ENCODE measurements around the gene PITPNM2.

PITPNM2 gene

DNA sequence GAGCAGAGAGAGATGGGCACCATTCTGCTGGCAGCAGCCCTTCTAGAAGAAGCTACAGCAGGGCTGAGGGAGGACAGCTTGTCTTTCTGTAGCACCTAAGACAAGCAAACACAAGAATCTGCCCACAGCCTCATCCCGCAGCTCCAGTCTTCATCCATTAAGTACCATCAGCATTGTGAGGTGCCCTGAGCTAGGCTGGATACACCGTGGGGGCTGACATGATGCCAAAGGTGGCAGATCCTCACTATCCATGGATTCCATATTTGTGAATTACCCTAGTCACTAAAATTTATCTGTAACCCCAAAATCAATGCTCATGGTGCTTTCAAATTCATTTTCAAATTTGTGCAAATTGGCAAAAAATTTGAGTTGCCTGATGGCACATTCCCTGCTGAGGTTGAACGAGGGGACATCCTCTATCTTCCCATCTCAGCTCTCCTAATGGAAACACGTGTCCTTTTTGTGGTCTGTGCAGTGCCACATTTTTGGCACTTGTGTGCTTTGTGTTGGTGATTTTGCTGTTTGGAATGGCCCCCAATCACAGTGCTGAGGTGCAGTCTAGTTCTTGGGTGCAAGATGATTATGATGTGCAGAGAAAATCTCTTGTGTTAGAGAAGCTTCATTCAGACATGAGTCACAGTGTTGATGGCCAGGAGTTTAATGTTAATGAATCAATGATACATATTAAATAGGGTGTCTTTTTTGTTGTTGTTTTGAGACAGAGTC, 7.0 kb downstream of the PITPNM2 start:
- DNase-seq = no peak

DNA sequence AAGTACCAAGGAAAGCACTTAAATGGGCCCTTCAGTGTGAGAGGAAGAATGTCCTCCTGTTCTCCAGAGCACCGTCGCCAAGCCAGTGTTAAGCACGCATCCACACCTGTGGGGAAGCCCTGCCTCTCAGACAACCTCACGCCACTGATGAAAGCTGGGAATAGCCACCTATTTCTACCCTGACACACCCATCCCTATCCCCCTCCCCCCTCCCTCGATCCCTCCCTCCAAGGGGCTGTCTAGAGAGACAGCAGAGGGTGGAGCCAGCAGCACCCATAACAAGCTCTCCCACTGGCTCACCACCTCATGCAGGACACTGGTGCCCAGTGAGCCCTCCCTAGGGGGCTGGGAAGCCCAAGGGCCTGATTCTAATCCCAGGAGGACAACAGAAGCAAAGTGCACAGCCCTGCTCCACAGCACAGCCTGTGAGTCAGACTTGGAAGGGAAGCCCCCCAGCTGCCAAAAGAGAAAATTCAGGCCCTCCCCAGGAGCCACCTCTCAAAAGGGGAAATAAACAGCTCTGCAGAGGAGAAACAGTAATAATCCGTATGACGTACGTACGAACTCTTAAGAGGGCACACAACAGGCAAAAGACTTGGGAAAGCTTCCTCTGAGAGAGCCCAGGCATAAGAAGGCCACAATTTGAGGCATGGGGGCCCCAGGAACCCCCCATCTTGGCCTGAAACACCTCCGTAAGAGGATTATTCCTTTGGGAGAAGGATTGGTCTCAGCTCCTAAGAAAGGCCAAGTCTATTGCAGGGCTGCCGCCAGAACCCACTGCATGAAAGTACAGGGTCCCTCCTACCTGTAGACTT, 7.8 kb downstream of the PITPNM2 start:
- peak; percentile 28 for DNase-seq

DNA sequence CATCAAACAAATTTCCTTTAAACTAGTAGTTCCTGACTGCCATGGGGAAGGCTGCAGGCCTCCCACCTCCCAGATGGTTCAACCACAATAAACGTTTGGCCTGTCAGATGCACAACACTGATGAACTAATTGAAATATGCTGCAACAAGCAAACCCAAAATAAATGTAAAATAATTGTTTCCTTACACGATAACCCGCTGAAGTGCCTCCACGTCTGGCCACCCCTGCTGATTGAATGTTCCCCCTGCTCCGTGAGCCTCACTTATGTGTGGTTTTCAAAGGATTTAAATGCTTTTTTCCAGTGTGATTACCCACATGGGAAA, 8.4 kb downstream of the PITPNM2 start:
- DNase-seq = no peak

DNA sequence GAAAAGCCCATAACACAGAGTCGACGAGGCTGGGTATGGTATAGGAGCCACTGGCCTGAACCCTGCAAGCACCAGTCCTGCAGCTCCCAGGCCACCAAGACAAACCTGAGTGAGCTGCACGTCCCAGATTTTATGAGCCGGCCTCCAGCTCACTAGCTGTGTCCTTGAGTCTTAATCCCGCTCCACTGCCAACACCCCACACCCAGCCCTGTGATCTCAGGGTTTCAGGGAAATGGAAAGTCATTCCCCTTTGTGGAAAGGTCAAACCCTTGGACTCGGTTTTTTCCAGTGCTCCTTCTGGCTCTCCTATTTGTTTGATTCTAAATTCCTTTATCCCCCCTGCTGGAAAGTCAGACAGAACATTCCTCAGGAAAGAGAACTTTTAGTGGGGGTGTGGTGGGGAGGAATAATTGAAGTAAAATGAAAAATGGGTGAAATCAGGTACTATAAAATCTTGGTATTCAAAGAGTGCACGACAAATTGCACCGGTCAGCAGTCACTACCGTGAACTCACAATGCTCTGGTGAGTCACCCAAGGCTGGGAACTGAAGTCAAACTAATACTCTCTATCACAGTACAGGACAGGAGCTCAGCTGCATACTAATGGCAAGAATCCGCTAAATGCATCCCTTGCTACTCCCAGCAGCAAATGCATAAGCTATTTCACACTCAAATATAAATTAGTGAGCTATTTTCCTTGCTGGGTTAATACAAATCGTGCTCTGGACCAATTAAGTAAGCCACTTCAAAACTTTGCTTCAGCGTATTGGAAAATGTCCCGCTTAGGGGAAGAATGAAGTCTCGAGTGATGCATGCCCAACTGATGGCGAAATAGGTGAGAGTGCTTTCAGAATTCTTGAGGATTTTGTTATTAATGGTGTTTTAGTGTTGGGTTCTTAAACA, 9.0 kb downstream of the PITPNM2 start:
- peak; percentile 60 for DNase-seq

DNA sequence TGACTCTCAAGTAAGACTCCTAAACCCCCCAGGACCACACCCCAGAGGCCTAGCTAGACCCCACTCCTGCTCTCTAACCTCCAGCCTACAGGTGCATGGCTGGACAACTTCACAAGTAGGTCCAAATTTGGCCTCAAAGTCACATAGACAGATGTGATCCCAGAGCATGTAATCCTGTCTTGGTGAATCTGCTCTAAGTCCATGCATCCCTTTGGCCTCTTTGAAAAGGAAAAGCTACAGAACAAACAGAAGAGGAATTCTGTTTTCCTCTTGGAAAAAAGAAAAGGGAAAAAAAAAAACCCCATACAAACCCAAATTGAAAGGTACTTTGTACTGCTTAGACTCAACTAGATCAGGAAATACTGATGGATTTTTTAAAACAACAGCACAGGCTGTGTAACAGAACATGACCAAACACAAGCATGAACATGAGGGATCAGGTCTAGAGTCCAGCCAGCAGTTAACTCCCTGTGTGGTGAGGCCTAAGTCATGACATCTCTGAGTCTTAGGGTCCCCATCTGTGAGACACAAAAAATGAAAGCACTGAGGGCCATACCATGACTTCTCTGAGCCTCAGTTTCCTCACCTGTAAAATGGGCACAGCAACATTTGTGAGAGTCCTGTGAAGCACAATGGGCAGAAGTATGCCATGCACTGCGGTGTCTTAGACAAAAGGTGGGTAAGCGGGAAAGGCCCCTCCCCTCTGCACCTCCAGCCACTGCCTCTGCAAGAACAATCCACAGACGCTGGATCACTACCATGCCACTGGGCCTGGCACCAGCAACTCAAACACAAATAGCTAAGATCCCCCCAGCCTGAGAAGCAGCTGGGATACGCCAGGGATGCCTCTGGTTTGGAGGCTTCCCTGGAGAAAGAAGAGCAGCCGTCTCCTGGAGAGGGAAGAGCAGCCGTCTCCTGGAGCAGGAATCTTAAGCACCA, 9.9 kb downstream of the PITPNM2 start:
- DNase-seq = no peak

DNA sequence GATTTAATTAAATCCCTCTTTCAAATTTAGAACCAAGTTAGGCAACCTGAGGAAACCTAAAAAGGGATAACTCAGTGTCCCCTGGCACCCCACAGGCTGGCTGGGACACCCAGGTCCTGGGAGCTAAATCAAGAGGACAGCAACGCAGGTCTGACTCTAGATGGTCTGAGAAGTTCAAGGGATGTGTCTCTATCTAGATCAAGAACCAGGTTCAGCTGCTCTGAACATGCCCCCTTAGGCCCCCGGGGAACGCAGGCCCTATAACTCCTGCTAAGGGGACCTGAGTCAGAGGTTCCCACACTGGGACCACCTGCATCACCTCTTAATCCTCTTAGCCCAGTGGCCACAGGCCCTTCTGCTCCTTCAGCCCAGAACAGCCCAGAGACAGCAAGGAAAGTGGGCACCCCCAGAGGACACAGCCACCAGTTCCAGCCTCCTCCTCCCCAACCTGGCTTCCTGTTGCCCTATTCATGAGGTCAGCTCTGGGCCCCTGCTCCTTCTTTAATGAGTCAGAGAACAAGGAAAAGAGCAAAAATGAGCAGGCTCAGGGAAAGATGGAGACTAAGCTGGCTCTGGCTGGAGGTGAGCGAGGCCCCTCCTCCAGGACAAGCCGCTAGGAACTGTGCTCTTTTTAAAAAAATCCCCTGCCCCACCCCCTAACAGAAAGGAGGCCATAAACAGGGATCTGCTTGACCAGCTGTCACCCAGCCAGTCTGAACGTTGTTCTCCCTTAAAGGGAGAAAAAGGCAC, 10.8 kb downstream of the PITPNM2 start:
- peak; percentile 57 for DNase-seq

DNA sequence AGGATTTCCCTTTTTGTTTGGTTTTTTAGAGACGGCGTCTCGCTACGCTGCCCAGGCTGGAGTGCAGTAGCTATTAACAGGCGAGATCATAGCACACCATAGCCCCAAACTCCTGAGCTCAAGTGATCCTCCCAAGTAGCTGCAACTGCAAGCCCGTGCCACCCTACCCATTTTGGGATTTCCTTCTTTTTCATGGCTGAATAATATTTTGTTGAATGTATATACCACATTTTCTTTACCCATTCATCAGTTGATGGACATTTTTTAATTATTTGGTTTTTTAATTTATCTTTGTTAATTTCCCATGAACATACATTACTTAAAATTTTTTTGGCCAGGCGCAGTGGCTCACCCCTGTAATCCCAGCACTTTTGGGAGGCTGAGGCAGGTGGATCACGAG, 15.2 kb downstream of the PITPNM2 start:
- DNase-seq = no peak

DNA sequence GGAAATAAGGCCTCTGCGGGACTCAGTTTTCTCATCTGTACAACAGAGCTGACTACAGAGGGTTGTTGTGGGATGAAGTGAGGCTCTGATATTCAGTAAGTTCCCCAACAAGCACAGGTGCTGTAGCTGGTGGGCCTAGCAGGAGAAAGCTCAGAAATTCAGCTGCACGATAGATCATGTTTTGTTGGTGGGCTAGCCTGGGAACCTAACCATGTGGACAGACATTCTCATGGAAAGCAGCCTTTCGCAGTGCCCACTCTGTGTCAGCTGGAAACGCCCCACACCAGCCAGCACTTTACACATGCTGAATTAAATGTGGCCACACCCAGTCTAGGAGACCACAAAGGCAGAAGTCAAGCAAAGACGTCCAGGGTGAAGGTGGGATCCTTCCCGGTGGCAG, 16.1 kb downstream of the PITPNM2 start:
- no peak for DNase-seq

DNA sequence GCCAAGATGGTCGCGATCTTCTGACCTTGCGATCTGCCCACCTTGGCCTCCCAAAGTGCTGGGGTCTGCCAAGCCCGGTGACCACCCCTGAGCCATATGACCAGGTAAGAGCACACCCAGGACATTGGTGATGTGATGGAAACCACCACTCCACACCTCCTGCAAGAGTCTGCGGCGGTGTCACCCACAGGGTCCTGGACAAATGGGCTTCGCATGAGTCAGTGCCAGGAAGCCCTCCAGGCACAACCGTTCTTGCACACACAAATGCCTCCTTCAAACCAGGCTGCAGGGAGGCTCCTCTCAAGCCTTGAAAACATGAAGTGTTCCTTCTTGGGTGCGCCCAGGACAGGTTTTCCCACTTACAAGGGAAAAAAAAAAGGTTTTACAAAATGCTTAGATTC, 16.6 kb downstream of the PITPNM2 start:
- no peak for DNase-seq

DNA sequence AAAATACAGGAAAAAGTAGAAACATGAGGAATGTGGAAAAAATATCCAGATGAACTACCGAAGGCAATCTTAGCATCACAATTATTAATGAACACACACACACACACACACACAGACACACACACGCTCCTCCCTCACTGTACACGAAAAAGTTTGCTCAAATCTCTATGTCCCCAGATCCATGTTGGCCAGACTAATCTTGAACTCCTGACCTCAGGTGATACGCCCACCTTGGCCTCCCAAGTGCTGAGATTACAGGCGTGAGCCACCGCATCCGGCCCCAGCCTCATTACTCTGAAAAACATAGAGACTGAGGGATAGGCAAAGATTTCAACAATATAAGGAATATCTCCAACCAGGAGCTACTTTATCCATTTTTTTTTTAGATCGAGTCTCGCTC, 17.2 kb downstream of the PITPNM2 start:
- no peak for DNase-seq

DNA sequence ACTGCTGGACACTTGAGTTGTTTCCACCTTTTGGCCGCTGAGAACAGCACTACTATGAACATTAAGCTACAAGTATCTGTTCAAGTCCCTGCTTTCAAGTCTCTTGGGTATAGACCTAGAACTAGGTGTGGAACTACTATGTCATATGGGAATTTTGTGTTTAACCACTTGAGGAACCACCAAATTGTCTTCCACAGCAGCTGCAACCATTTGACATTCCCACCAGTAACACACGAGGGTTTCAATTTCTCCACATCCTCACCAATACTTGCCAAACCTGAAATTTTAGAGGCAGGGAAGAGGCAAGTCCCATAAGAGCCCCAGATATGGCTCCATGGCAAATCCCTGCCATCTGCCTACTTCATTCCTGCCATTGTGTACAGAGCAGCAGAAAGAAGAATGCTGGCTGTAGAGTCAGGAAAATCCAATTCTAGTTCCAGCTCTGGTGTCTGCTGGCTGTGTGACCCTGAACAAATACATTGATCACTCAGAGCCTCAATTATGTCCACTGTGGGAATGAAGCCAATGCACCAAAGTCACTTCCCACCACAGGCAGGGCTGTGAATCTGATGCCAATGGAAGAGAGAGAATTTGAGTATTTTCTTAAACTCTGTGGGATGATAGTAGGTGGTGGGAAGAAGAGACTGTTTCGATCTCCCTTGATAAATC, 17.8 kb downstream of the PITPNM2 start:
- DNase-seq = no peak

DNA sequence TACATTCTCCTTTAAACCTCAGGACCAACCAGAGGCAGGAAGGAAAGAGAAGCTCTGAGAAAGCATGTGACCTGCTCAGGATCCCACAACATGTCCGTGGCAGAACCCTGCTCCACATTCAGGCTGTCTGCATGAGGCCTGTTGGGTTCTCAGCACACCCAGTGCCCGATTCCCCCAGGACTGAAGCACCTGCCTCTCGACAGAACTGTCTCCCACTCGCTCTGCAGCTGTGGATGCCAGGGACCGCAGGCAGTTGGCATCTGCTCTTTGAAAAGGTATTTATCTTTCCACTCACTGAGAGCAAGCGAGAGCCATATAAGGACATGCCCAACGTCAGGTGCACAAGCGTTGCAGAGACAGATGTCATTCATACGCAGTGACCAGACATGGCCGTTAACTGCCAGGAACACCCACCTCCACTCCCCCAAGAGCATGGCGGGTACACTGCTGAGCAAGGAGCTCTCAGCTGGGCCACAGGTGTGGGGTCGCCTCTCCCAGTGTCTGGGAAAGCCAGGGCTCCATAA, 18.9 kb downstream of the PITPNM2 start:
- DNase-seq = no peak

DNA sequence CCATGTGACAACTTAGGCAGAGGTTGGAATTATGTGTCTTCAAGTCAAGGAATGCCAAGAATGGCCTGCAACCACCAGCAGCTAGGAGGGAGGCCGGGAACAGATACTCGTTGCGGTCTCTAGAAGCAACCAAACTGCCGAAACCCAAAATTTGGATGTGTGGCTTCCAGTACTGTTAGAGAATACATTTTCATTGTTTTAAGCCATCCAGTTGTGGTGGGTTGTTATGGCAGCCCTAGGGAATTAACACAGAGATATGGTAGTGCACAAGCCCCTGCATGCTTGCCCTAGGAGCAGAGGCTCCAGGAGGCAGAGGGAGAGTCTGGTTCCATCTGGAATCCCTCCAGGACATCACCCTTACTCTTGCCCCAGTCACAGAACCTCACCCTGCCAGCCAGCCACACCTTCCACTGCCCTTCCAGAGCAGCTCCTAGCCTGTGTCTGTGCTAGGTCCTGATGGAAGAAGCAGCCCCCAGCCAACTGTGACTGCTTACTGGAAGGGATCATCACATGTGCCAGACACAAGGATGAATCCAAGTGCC, 19.5 kb downstream of the PITPNM2 start:
- DNase-seq = no peak

DNA sequence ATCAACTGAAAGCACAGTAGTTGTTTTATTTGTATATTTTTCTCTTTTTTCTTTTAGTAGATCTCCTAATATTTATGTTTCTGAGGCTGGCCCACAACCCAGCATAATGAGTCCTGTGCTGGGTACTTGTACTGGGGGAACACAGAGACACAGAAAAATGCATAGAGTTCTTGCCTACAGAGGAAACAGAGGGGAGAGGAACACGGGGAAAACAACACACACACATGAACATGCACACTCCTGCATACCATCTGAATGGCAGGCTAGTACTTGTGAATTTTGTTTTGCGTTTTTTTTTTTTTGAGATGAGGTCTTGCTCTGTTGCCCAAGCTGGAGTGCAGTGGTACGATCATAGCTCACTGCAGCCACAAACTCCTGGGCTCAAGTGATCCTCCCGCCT, 21.3 kb downstream of the PITPNM2 start:
- no peak for DNase-seq

DNA sequence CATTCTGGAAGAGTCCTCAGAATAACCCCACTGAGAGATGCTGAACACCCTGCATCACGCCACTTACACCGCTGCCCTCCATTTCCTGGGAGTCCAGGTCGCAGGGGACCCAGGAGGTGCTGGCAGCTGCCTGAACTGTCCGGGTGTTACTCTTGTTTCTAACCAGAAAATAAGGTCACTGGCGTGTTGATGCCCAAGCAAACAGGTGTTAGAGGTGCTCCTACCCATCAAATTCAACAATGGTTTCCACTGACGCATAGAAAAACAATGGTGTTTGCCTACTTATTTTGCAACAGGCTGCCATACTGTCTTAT, 23.8 kb downstream of the PITPNM2 start:
- no peak for DNase-seq

DNA sequence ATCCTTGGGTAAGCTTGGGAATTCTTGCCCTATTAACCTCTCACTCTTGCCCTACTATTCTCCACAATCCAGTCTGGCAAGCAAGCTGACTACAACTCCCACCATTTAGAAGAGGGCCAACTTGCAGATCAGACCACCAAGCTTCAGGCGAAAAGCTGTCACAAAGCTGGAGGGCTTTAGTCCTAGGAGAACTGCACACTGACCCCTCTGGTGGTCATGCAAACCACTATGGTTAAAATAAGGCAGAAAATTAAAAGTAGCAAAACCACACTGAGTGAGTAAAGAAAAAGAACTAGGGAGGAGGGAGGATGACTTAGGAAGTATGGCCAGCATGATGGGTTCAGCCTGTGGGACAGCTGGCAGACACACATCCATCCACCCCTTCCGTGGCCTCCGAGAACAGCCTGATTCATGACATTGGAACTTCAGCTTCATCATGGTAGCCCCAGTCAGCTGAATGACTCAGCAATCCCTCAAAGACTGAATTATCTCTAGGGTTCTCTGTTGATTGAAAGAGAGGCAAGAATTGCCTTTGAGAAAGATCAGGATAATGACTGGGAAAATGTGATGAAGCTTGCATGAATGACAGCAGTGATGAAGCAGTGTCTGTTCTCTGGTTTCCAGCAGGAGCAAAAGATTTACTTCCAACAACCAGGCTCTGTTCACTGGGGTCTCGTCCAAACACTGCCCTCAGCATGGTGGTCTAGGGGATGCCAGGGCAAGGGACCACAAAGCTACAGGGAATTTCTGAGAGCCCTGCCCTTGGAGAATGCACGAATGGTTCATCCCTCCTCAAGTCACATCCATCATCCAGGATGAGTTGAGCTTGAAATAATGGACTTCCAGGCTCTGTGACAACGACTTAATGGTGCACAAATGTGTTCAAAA, 24.4 kb downstream of the PITPNM2 start:
- peak; percentile 97 for DNase-seq

DNA sequence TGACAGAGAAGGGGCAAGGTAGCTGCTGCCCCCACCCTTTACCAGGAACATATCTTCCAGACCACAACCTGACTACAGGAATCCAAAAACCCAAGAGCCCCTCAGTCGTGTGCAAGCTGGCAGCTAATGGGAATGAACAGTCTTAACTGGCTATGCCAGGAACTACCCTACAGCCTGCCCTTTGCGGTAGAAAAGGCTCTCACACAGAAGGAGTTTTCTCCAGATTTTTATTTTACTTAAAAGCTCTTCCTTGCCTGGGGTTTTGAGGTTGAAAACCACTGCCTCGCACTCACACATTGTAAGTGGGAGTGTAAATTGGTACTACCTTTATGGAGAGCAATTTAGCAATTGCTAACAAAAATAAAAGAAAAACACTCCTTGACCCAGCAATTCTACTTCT, 28.3 kb downstream of the PITPNM2 start:
- no peak for DNase-seq

DNA sequence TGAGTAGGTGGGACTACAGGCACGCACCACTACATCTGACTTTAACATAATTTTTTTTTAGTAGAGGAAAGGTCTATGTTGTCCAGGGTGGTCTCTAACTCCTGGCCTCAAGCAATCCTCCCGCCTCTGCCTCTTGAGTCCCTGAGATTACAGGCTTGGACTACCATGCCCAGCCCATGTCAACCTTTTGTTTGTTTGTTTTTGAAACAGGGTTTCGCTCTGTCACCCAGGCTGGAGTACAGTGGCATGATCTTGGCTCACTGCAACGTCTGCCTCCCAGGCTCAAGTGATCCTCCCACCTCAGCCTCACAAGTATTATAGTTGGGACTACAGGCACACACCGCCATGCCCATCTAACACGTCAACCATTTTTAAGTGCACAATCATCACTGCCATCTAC, 29.2 kb downstream of the PITPNM2 start:
- DNase-seq = no peak

DNA sequence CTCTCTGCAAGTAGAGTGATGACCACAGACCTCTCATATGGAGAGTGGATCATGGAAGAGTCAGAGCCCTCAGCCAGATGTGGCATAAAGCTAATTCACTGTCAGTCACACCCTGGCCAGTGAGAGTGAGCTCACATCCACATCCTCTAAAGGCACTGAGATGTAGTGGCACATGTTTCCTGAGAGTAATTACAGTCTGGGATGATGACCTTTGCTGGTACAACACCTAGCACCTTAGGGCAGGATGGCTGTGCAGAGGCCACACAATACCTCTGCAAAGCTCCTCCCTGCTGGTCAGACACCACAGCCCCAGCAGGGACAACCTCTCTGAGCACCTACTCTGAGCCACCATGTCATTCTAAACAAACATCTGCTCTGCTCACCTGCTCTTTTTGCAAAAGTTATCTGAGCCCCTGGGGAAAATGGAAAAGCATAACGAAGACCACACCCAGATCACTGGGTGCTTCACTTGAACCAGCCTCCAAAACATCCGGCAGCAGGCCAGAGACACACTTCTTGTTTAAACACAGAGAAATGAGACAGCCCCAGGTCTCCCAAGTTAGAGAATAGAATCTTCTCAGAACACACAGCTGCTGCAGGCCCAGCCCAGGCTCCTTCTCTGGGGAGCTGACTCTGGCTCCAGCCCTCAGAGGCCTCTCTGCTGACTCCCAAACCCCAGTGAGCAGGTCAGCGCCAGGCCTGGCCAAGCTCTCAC, 30.3 kb downstream of the PITPNM2 start:
- no peak for DNase-seq

Data from NCI-H226 (cell line).